ENCODE measurements around the gene LAS1L. TPM values are rescaled to one million over a fixed set of nuclear protein-coding genes. Genes with fewer than 3 reads are reported as not detected.
A peak's percentile ranks its signal among the peaks of the same experiment; 100 is the strongest.

Gene LAS1L
- total and polyA plus RNA-seq, 9 of the 15 experiments (the other 6 are each of a cell fraction or from before 2014, with no cell fraction given), result 43.3 to 119 (median 86.4) TPM

GRCh38 chrX:65534450-65535292 lies at the start of gene LAS1L (continued):
- TF ChIP-seq TBP (optimal IDR thresholded peaks at IDR 0.05; ENCODE audit: low read depth, low read length), result peak; percentile 85
- TF ChIP-seq NFATC3 (IDR thresholded peaks at IDR 0.05), result 0 out of 2 replicates have a peak, but pooled peaks have one; percentile 37
- 0 out of 4 replicates have a peak, but pooled peaks of 1 of the 2 experiments have one; percentile 34 for TF ChIP-seq MAZ (CRISPR knock-in tag; conservative IDR thresholded peaks at IDR 0.05 in 1 of 2, IDR thresholded peaks at IDR 0.05 in 1 of 2)
- TF ChIP-seq ELF4 (CRISPR knock-in tag; IDR thresholded peaks at IDR 0.05), result peak; percentile 78; the same call in 1 of the 2 replicates
- peak; percentile 98 for TF ChIP-seq NR2C1 (IDR thresholded peaks at IDR 0.05)
- peak; percentile 99 for TF ChIP-seq NR2C1 (tag; IDR thresholded peaks at IDR 0.05)
- peak; percentile 78; the same call in 1 of the 2 replicates for TF ChIP-seq PHF8 (IDR thresholded peaks at IDR 0.05; ENCODE audit: borderline replicate concordance, low read length)
- no peak for TF ChIP-seq ZNF512 (tag; IDR thresholded peaks at IDR 0.05)
- no peak for TF ChIP-seq PBX2 (CRISPR knock-in tag; IDR thresholded peaks at IDR 0.05; ENCODE audit: low read depth)
- TF ChIP-seq PBX2 (tag; conservative IDR thresholded peaks at IDR 0.05; ENCODE audit: low read depth), result peak; percentile 50
- TF ChIP-seq TAF7 (tag; IDR thresholded peaks at IDR 0.05), result peak; percentile 46
- peak in 1 of 2 experiments; percentile 94; a peak in 2 of 4 replicates for TF ChIP-seq HDAC1 (IDR thresholded peaks at IDR 0.05)
- TF ChIP-seq EZH2 (IDR thresholded peaks at IDR 0.05; ENCODE audit: borderline replicate concordance, low read depth, low read length), result no peak
- TF ChIP-seq ZFX (CRISPR knock-in tag; IDR thresholded peaks at IDR 0.05), result peak; percentile 71
- TF ChIP-seq ZBTB11 (CRISPR knock-in tag; IDR thresholded peaks at IDR 0.05), result peak; percentile 96 to 100 (median 98)
- peak; percentile 90 for TF ChIP-seq RBFOX2 (IDR thresholded peaks at IDR 0.05; ENCODE audit: low read depth, low read length)
- no peak for TF ChIP-seq ZNF253 (CRISPR knock-in tag; conservative IDR thresholded peaks at IDR 0.05)
